ENCODE results near the gene ENTPD8.
"Not testable (repeated sequence)": the region's sequence is repeated elsewhere in the genome, so short reads cannot be mapped to it uniquely, and the experiment has no call there.

ENTPD8 gene

GRCh38 chr9:137475666-137476065, 34.5 kb upstream of the ENTPD8 start:
- no peak for DNase-seq

DNA sequence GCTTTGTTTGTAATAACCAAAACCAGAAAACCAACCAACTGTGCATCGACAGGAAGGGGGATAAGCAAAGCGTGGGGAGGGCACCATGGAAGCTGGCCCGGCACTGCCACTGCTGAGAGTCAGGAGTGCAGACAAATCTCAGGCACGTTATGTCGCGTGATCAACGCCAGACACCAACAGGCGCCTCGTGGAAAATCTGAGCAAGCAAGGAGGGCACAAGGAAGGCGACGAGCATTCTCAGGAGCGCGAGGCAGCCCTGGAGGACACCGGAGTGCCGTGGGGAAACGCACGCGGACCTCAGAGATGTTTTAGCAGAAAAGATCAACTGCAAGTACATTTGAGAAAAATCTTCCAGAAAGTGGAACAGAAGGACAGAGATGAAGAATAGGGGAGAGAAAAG, 33.1 kb upstream of the ENTPD8 start:
- no peak for DNase-seq

- DNase-seq: no peak
Measured at GRCh38 chr9:137470785-137471184, 29.6 kb upstream of the ENTPD8 start.

DNA sequence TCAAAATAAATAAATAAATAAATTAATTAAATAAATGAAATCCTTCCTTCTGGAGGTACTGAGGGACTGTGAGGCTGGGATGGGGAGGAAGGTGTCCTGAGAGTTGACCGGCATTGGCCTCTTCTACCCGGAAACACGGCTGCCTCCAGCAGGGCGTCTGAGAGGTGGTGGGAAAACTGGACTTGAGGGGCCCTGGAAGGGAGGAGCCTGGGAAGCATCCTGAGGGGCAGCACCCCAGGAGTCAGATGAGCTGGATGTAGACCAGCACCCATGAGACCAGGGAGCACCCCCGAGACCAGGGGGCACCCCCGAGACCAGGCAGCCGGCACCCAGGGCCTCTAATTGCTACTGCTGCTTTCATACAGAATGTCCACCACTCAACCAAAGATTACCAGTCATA, 26.7 kb upstream of the ENTPD8 start:
- no peak for DNase-seq

- no peak for DNase-seq
Measured at GRCh38 chr9:137467161-137467581, 26.0 kb upstream of the ENTPD8 start.

DNA sequence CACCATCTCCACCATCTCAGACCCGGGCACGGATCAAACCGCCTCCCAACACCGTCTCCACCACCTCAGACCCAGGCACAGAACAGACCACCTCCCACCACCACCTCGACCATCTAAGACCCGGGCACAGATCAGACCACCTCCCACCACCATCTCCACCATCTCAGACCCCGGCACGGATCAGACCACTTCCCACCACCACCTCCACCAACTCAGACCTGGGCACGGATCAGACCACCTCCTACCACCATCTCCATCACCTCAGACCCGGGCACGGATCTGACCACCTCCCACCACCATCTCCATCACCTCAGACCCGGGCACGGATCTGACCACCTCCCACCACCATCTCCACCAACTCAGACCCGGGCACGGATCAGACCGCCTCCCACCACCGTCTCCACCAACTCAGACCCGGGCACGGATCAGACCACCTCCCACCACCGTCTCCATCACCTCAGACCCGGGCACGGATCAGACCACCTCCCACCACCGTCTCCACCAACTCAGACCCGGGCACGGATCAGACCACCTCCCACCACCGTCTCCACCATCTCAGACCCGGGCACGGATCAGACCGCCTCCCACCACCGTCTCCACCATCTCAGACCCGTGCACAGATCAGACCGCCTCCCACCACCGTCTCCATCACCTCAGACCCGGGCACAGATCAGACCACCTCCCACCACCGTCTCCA, 25.4 kb upstream of the ENTPD8 start:
- DNase-seq: not testable (repeated sequence)

GRCh38 chr9:137465720-137466388, 24.7 kb upstream of the ENTPD8 start:
- DNase-seq: no peak

DNA sequence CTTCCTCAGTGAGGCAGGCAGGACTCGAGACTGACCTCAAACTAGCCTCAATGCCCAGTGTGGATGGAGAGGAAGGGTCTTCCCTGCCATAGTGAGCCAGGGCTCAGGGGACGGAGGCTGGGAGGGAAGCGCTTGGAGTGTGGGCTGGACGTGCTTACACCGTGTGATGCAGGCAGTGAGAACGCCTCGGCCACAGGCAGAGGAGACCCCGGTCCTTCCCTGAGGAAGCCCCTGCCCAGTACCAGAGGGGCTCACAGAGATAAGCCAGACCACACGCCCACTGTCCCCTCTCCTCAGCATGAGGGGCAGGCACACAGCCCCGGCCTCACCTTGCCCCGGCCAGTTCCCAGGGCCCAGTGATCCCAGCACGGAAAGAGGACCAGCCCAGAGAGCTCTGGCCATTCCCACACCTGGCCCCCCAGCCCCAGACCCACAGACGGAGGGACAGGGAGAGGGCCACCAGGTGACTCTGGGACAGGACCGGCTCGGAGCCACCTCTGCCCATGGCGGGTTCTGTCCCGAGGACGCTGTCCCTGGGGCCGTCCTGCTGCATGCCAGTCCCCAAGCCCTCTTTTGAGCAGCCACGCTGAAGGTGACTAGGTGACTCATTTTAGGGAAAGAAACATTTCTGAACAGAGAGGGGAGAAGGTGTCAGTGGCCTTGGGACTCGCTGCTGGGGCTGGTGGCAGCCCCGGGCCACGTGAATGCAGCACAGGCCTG, 24.0 kb upstream of the ENTPD8 start:
- no peak for DNase-seq

- DNase-seq: no peak
Measured at GRCh38 chr9:137464291-137464999, 23.3 kb upstream of the ENTPD8 start.

DNA sequence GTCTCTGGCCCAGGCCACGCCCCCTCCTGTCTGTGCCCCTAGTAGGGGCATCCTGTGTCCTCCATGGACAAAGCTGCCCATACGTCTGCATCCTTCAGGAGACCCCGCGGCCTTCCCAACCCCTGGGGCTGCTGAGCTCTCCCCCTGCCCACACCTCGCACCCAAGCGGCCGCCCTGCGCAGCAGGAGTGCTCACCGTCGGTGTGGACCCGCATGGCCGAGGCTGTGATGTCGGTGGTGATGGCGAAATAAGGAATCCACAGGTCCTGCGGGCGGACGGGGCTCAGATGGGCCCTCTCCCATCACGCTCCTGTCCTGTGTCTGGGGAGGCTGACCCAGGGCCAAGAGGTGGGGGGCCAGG, 22.8 kb upstream of the ENTPD8 start:
- no peak for DNase-seq

DNA sequence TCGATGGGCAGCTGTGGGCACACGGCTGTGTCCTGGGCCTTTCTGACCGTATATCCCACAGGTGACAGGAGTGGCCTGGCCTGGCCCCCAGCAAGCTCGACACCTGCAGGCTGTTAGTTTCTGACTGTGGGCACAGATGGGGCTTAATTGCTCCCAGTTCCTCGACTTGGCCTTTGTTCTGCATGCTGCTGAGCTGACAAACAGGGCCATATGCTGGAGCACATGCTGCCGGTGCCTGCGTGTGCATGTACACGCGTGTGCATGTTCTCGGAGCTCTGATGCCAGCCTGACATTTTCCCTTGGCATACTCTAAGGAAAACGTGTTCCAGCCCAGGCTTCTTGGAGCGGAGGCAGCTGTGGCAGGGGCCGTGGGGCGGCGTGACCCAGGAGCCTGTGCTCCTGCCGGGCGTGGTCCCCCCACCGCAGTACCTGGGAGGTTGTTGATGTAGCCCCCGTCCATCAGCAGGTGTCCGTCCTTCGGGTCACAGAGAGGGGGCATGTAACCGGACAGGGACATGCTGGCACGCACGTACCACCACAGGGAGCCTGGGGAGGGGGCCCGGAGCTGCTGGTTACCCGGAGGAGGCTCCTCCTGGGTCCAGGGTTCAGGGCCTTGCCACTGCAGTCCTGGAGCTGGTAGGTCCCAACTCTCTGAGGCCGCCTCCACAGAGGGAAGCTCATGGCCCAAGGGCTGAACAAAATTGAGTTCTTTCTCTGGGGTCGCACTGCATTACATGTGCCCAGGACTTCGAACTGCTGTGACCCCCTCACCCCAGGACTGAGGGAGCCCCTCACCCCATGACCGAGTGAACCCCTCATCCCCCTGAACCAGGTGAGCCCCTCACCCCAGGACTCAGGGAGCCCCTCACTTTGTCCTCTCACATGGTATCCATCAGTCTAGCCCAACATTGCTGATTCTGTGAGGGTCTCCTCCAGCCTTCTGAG, 22.1 kb upstream of the ENTPD8 start:
- no peak for DNase-seq

- DNase-seq: no peak
Measured at GRCh38 chr9:137462396-137462985, 21.3 kb upstream of the ENTPD8 start.

DNA sequence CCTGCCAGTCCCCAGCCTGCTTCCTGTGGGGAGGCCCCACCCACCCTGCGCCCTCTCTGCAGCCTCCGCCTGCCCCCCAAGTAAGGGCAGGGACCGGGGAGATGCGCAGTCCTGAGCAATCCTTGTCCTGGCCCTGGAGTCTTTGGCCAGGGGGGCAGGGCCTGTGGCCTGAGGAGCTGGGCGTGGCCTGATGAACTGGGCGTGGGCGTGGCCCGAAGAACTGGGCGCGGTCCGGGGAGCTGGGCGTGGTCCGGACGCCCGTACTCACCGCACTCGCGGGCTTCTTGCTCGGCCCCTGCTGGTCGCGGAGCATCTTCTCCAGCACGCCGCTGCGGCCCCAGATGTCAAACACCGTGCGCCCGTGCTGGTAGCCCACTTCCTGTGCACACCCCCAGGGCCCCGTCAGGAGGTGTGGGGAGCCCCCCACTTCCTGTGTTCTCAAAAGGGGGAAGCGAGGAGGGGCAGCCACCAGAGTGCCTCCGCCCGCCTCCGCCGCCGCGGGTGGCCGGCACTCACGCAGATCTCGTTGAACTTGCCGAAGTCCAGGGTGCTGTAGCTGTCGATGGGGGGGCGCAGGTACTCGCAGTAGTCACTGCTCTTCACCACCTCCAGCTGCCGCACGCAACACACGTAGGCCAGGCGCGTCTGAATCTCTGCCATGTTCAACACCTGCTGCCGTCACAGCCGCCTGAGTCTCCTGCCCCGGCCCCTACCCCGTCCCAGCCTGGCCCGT, 20.7 kb upstream of the ENTPD8 start:
- DNase-seq: no peak

- no peak for DNase-seq
Measured at GRCh38 chr9:137461316-137461662, 20.1 kb upstream of the ENTPD8 start.

DNA sequence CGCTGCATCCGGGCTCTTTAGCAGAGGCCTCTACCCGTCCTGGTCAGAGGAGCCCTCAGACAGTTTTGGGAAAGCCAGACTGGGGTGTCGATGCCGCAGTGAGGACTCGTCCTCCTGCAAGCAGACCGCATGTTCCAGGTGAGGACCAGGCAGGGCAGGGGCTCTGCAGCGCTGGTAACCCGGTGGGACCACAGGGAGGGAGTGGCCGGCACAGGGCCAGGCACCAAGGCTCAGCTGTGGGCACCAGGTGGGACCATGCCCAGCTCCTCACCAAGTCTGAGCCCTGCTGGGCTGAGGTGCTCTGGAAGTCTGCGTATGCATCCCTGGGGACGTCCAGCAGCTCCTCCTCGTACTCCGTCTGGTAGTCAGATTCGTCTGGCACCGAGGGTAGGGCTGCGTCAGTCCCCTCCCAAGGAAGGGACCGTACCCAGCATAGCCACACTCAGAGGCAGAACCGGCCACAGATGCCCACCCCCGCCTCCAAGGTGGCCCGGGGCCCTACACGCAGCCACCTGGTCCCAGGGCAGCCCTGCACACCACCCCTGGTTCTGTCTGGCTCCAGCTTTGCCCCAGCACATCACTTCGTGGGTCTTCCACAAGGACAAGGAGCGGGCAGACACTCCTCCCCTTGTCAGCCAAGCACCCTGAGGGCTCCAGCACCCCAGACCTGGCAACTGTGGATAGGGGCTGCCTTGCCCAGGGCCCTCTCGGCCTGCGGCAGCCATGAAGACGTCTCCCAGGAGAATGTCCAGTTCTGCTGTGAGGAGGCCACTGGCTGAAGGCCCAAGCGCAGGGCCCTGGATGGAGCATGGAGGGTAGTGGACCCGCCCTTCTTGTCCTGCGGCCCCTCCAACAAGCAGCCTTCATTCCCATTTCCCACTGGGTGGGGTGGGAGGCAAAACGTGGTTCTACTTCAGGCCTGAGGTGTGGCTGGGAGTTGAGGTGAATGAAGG, 19.5 kb upstream of the ENTPD8 start:
- DNase-seq: no peak

GRCh38 chr9:137459601-137460362, 18.6 kb upstream of the ENTPD8 start:
- DNase-seq: no peak

DNA sequence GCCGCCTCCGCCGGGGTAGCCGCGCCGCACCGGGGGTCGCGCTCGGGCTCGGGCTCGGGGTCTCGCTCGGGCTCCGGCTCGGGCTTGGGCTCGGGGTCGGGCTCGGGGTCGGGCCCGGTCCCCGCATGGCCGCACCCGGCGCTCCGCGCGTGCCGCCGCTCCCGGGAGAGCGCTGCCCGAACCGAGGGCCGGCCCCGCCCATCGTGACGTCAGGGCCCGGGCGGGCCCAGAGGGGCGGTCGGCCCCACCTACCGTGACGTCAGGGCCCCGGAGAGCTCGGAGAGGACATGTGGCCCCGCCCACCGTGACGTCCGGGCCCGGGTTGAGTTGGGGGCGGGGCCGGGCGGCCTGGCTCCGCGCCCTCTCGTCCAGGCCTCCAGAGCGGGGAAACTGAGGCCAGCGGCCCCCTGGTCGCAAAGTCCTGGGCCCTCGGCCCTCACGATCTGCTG, 18.0 kb upstream of the ENTPD8 start, which contains the start of gene NSMF:
TSS of gene NSMF (minus strand) at position 183 of the 449 bp plus-strand sequence. CDS start 232 bp downstream, outside the sequence.
- no peak for DNase-seq

- DNase-seq: no peak
Measured at GRCh38 chr9:137458194-137459151, 17.3 kb upstream of the ENTPD8 start.

Data from cortex of kidney (tissue), 1 donor.